Measurements from ENCODE around the gene DNAI2.

DNAI2 gene

GRCh38 chr17:74274060-74274708 is at the start of gene DNAI2:
TSS of gene DNAI2 (plus strand) at chr17:74274234. CDS start at chr17:74281818, 7,584 bp downstream.
- no peak for DNase-seq

DNA sequence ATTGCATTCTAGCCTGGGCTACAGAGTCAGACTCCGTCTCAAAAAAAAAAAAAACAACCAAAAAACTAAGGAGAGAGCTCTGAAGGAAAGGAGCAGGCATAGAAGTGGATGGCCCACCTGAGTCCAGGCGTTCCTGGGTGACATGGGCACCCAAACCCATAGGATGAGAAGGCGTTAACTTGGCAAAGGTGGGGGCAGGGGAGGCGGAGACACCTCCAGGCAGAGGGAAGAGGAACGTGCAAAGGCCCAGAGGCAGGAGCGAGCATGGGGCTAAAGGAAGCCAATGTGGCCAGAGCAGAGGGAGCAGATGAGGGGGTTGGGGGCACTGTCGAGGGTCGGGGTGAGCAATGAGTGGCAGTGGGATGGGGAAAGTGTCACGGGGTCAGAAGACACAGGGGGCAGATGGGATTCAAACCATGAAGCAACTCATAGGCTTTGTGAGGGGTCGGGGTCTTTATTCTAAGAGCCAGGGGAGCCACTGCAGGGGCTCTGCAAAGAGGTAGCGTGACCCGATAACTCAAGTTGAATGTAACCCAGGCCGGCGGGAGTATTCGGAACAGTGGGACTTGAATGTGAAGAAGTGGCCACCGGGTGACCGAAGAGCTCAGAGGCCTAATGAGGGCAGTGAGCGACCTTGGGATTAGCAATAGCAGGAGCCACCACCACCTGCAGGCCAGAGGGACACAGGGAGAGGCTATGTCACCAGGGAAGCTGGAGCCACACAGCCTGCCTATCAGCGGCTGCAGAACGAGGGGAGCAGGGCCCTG is 48.9 kb upstream of the DNAI2 start:
- DNase-seq, result no peak

GRCh38 chr17:74226252-74226651 is 47.8 kb upstream of the DNAI2 start:
- no peak for DNase-seq

- no peak for DNase-seq
Observed at GRCh38 chr17:74227271-74228080, 46.6 kb upstream of the DNAI2 start.

DNA sequence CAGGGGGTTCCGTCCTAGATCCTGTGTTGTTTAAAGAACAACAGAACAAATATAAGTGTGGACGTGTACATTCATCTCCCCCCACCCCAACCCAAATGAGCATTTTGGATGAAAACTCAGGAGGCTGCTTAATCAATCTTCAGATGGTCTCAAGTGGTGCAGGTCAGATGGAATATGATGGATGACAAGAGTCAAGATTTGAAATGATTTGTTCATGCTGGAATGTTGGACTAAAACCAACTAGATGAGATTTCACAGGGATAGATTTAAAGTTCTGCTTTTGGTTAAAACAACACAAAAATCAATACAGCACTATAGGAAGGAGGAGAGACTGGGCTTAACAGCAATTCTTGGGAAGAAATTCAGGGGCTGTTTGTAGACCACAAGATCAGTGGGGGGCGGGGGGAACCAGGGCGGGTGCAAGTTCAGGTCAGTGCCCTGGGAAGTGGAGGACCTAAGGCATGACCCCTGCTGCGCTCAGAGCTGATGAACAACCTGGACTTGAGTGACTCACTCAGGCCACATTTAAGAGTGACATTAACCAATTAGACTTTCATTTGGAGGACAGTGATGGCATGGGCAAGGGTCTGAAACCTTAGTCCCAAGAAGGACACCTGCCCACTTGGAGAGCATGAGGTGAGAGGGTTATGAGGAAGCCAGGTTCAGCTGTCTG is 45.6 kb upstream of the DNAI2 start:
- no peak for DNase-seq

- DNase-seq, result no peak
Observed at GRCh38 chr17:74230896-74231295, 43.1 kb upstream of the DNAI2 start.

- DNase-seq, result no peak
Observed at GRCh38 chr17:74231928-74232907, 41.8 kb upstream of the DNAI2 start.

DNA sequence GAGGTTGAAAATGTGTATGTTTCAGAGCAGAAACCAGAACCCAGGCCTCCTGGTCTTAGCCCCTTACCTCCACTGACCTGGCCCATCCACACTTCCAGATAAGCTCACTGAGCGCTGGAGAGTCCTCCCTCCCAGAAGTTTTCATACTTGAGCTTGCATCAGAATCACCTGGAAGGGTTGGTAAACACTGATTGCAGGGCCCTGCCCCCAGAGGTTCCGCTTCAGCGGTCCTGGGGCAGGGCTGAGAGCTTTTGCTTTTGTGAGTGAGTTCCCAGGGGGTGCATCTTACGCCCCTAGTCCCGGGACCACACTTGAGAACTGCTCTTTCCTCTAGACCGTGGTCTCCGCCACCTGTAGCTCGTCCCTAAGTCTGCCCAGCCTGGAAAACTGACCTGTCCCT is 40.1 kb upstream of the DNAI2 start:
- no peak for DNase-seq

- DNase-seq, result no peak
Observed at GRCh38 chr17:74234486-74234885, 39.5 kb upstream of the DNAI2 start.

DNA sequence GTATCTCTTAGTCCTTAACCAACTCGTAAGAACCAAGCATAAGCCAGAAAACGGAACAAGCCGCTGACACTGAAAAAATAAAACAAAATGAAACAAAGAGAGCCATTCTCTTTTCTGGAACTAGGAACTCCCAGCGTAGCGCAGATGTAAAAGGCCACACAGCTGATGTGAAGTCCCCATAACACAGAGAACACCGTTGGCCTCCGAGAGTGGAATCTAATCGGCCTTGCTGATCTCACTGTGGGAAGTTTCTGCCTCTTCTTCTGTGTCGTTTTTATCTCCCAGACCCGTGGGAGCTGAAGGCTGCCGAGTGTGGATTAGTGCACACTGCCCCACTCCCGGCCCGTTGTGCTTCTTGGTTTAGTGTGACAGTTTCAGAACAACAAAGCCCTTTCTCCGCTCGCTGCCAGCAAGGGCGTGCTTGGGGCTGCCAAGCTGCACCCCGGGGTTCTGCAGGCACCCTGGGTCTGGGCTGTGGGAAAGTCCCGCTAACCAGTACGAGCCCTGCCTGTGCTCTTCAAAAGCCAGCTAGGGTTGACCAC is 38.9 kb upstream of the DNAI2 start:
- no peak for DNase-seq

DNA sequence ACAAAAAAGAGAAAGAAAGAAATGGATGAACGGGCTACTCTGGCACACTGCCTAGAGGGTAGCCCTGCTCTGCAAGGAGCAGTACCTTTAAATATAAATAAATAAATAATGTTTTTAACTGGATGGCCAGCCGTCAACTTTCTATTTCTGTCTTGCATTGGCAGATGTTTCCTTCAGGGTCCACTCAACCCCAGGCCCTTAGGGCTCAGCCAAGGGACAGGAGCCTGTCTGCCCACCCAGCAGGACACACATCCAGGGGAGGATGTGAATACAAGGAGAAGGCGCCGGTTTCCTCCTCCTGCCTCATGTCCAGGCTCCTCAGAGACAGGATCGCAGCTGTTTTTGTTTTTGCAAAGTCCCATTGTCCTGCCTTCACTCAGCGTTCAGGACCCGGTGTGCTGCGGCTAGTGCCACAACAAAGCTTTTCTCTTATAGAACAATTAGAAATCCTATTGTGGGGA is 38.1 kb upstream of the DNAI2 start:
- no peak for DNase-seq

DNA sequence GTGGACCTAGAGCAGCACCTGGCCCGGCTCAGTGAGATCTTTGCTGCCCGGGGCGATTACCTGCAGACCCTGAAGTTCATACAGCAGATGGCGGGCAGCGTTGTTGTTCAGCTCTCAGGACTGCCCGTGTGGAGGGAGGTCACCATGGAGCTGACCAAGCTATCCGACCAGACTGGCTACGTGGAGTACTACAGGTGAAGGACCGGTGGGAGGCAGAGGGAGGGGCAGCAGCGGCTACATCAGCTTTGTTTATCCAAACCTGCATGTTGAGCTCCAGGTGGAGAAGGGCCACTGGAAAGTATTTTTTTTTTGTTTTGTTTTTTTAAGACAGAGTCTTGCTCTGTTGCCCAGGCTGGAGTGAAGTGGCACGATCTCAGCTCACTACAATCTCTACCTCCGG is 36.7 kb upstream of the DNAI2 start:
- no peak for DNase-seq

DNA sequence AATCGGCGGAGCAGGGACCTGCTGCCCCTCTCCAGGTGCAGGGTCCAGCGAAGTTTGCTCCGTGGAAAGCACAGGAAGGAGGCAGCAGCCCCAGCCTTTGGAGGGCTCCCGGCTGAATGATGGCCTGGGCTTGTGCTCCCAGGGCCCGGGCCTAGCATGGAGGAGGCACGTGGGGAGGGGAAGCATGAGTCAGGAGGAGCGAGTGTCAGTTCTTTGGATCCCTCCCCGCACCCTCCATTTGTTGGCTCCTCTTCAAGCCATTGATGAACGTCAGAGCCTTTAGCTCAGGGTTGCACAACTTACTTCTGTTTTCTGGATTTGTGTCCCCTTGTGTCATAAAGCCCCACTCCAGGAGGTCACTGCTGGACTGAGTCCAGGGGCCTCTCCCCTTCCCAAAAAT is 34.9 kb upstream of the DNAI2 start:
- DNase-seq, result no peak

DNA sequence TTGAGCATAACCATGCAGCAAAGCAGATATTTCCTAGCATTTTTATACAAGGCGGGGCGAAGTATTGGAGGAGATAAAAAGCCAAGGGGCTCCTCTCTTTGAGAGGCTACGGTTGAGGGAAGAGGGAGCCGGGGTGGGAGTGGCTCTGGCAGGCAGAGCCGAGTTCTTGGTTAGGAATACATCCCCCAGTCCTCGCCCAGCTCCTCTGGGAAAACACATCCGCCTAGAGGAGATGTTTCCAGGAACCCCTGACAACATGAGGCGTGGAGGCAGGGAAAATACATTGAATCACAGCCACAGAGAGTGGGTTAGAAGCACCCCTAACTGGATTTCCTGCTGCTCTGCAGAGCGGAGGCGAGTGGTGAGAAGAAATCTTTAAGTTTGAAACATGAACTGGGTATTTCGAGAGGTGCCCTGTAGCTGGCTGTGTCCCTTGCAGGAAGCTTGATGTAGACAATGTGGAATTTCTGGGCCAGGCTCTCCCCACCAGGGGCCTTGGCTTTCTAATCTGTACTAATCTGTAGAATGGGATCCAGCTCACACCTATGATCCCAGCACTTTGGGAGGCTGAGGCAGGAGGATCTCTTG is 33.3 kb upstream of the DNAI2 start:
- DNase-seq, result no peak

GRCh38 chr17:74241431-74241830 is 32.6 kb upstream of the DNAI2 start:
- DNase-seq, result no peak

GRCh38 chr17:74241847-74242246 is 32.2 kb upstream of the DNAI2 start:
- no peak for DNase-seq

DNA sequence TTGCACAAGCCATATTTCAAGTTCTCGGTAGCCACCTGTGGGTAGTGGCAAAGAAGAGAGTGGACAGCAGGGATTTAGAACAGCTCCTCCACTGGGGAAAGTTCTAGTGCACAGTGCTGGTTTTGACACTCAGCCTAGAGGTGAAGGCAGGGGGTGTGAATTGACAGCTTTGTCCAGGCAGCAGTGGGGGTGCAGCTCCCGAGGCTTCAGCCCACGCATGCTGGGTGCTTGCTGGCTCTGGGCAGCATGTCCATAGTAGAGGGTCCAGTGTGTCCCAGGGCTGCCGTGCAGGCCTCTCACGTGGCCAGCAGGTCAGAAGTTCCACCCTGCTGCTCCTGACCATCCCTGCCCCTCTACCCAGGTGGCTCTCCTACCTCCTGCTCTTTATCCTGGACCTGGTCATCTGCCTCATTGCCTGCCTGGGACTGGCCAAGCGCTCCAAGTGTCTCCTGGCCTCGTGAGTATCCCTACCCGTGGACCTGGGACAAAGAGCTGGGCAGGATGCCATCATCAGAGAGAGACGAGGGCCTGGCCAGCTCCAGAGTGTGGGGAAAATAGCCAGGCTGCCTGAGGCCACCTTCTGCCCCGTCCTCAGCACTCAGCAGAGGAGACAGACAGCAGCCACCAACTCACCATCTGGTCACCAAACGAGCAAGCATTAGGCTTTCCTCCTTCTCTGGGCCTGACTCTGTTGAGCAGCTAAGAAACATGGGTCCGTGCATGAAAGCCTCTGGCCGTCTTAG is 30.9 kb upstream of the DNAI2 start:
- no peak for DNase-seq

DNA sequence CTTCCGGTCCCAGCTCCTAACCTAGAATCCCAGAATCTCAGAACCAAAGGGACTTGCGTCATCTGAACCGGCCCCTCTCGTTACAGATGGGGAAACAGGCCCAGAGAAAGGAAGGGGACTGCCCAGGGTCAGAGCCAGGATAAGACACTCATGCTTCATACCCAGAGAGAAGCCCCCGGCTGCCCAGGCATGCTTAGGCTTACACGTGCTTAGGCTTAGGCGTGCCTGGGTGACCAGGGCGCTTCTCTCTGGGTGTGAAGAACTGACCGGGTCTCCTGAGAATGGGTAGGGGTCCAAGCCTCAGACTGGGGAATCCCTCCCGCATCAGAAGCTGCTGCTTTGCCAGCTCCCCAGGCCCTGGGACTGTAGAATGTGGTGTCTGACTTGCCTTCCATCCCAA is 29.9 kb upstream of the DNAI2 start:
- no peak for DNase-seq

DNA sequence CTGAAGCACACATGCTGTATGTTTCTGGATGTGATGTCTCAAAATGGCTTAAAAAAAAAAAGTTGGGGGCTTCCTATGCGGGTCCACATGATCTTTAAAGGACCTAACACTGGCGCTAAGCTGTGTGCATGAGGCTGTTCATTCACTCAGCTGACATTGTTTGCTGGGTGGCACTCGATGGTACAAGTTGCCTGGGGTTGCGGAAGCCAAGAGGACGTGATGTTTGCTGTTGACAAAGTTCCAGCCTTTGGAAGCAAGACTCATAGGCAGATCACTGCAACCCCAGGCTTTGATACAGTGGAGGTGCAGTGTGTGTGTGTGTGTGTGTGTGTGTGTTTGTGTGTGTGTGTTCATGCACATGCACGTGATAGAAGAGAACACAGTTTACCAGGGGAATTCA is 29.5 kb upstream of the DNAI2 start:
- DNase-seq, result no peak

GRCh38 chr17:74245145-74245831 is 28.7 kb upstream of the DNAI2 start:
- DNase-seq, result no peak

All from HCEC 1CT (cell line).